Muscle layer of duodenum (tissue), 2 donors: Measurements from ENCODE around the gene DIAPH2.

ENCODE experiments used
- H3K27ac ChIP-seq: one replicate; pipeline ENCODE4 v1.7.0; 2013; ENCODE audit warnings: mild to moderate bottlenecking, low read length
- H3K27me3 ChIP-seq: one replicate; pipeline ENCODE4 v1.7.0; 2013; ENCODE audit warnings: low read depth, mild to moderate bottlenecking, control low read depth, low read length
- H3K36me3 ChIP-seq, 2 donors: one replicate each; pipeline ENCODE4 v1.7.0; 2013; ENCODE audit warnings: low read length in 2 of 2, control low read depth in 1 of 2, mild to moderate bottlenecking in 1 of 2; ENCODE audit not compliant: insufficient read depth in 2 of 2, control insufficient read depth in 1 of 2
- H3K4me1 ChIP-seq, 2 donors: one replicate each; pipeline ENCODE4 v1.7.0; 2013; ENCODE audit warnings: low read length in 2 of 2, mild to moderate bottlenecking in 2 of 2, control low read depth in 1 of 2, moderate library complexity in 1 of 2; ENCODE audit not compliant: insufficient read depth in 2 of 2, control insufficient read depth in 1 of 2
- H3K4me3 ChIP-seq, 2 donors: one replicate each; pipeline ENCODE4 v1.7.0; 2013; ENCODE audit warnings: low read length in 2 of 2, low read depth in 1 of 2, mild to moderate bottlenecking in 1 of 2
- H3K9me3 ChIP-seq, 2 donors: one replicate each; pipeline ENCODE4 v1.7.0; 2013; ENCODE audit warnings: low read length in 2 of 2, control low read depth in 1 of 2, mild to moderate bottlenecking in 1 of 2; ENCODE audit not compliant: control insufficient read depth in 1 of 2
- donor health status: healthy.

The DIAPH2 gene

DNA sequence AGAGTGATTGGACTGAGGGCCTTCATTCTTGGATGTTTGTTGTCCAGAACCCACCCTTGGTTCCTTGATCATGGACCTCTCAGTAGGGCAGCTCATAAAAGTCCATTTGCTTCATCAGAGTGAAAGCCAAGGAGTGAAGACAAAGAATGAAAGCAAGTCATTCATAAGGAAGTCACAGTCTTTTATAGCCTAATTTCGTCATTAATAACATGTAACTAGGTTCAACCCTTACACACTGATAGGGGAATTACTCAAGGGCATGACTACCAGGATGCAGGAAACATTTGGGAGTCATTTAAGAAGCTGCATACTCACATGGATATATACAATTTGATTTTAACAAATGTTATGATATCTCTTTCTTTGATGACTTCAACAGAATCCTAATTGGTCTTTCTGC, 294.3 kb downstream of the DIAPH2 start:
- Histone ChIP-seq H3K27me3 (no peaks in the 10 kb centered on the region), H3K36me3 (peaks cover 0 to 4% of the 10 kb centered on the region in 2 donors), H3K4me3 (no peak overlapping the region), H3K4me1 (no peaks in the 10 kb centered on the region), H3K27ac (no peak overlapping the region), H3K9me3 (no peaks in the 10 kb centered on the region)

DNA sequence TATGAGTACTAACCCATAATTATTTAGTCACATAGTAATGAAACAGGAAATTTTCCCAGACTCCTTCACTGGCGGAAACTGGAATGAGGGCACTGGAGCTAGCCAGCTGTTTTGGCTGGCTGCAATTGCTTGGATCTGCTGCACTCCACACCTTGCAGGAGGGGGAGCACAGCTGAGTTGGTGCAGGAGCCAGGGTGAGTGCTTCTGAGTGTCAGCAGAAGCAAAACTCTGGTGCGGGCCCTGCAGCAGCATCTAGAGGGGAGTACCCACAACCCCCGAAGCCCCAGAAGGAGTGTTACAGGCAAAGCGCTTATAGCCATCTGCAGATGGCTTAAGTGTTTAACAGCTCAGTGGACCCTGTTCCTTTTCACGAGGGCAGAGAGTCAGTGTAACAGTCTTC, 295.1 kb downstream of the DIAPH2 start:
- peaks cover 0 to 4% of the 10 kb centered on the region in 2 donors for H3K36me3 ChIP-seq
- no peaks in the 10 kb centered on the region for H3K4me1 ChIP-seq
- no peaks in the 10 kb centered on the region for H3K9me3 ChIP-seq
- no peaks in the 10 kb centered on the region for H3K27me3 ChIP-seq
- H3K4me3 ChIP-seq: no peak overlapping the region
- no peak overlapping the region for H3K27ac ChIP-seq

- Histone ChIP-seq H3K4me3 (no peak overlapping the region), H3K27ac (no peak overlapping the region), H3K36me3 (peaks cover 0 to 4% of the 10 kb centered on the region in 2 donors), H3K4me1 (no peaks in the 10 kb centered on the region), H3K27me3 (no peaks in the 10 kb centered on the region), H3K9me3 (no peaks in the 10 kb centered on the region)
These were observed 297.5 kb downstream of the DIAPH2 start for GRCh38 chrX:96982161-96982560.

DNA sequence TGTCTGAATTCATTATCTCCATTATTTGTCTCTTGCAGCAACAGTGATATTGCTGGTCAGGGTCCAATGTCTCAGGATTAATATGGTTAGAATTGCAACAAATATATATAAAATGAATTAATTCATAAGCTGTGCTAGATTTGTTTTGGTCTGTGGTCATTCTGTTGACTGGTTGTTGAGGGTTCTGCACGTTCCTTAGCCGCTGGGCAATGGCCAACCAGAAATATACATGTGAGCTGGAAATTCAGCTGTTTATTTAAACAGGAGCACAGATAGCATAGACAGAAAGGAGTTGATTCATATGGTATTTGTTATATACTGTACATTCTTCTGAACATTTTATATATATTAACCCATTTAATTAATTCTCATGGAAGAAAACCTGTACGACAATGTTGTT, 299.9 kb downstream of the DIAPH2 start:
- Histone ChIP-seq H3K4me1 (no peaks in the 10 kb centered on the region), H3K27me3 (no peaks in the 10 kb centered on the region), H3K4me3 (no peak overlapping the region), H3K9me3 (no peaks in the 10 kb centered on the region), H3K27ac (no peak overlapping the region), H3K36me3 (no peaks in the 10 kb centered on the region)

DNA sequence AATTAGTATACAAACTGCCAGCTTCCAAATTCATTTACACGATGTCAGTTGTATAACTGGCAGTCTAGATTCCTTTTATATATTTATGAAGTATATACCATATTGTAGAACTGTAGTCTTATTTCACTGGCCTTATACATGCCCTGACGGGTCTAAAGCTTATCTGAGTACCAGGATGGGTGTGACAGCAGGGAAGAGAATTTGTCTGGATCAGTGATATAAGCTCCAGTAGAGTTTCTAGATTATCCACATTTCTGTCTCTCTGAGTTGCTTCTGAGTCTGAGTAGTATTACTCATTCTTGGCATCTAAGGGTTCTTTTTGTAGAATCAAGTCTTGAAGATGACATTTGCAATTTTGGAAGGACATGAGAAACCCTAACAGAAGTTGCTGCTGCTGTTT, 300.4 kb downstream of the DIAPH2 start:
- Histone ChIP-seq H3K36me3 (no peaks in the 10 kb centered on the region), H3K9me3 (no peaks in the 10 kb centered on the region), H3K4me1 (no peaks in the 10 kb centered on the region), H3K27ac (no peak overlapping the region), H3K4me3 (no peak overlapping the region), H3K27me3 (no peaks in the 10 kb centered on the region)

- Histone ChIP-seq H3K4me1 (no peaks in the 10 kb centered on the region), H3K27ac (no peak overlapping the region), H3K4me3 (no peak overlapping the region), H3K27me3 (no peaks in the 10 kb centered on the region), H3K36me3 (no peaks in the 10 kb centered on the region), H3K9me3 (no peaks in the 10 kb centered on the region)
These were observed 302.6 kb downstream of the DIAPH2 start for GRCh38 chrX:96987228-96987627.

GRCh38 chrX:96989830-96990571, 305.4 kb downstream of the DIAPH2 start:
- Histone ChIP-seq H3K27ac (no peak overlapping the region), H3K4me1 (no peaks in the 10 kb centered on the region), H3K9me3 (no peaks in the 10 kb centered on the region), H3K4me3 (no peak overlapping the region), H3K36me3 (no peaks in the 10 kb centered on the region), H3K27me3 (no peaks in the 10 kb centered on the region)

- H3K27ac ChIP-seq: no peak overlapping the region
- H3K27me3 ChIP-seq: no peaks in the 10 kb centered on the region
- no peaks in the 10 kb centered on the region for H3K9me3 ChIP-seq
- H3K36me3 ChIP-seq: no peaks in the 10 kb centered on the region
- no peak overlapping the region for H3K4me3 ChIP-seq
- H3K4me1 ChIP-seq: no peaks in the 10 kb centered on the region
These were observed 309.5 kb downstream of the DIAPH2 start for GRCh38 chrX:96994093-96994492.

GRCh38 chrX:96997196-96997595, 312.6 kb downstream of the DIAPH2 start:
- H3K27ac ChIP-seq: no peak overlapping the region
- H3K4me3 ChIP-seq: no peak overlapping the region
- no peaks in the 10 kb centered on the region for H3K36me3 ChIP-seq
- H3K27me3 ChIP-seq: no peaks in the 10 kb centered on the region
- H3K9me3 ChIP-seq: no peaks in the 10 kb centered on the region
- H3K4me1 ChIP-seq: no peaks in the 10 kb centered on the region

- Histone ChIP-seq H3K4me1 (no peaks in the 10 kb centered on the region), H3K27me3 (no peaks in the 10 kb centered on the region), H3K27ac (no peak overlapping the region), H3K36me3 (no peaks in the 10 kb centered on the region), H3K9me3 (no peaks in the 10 kb centered on the region), H3K4me3 (no peak overlapping the region)
These were observed 316.2 kb downstream of the DIAPH2 start for GRCh38 chrX:97000682-97001368.

DNA sequence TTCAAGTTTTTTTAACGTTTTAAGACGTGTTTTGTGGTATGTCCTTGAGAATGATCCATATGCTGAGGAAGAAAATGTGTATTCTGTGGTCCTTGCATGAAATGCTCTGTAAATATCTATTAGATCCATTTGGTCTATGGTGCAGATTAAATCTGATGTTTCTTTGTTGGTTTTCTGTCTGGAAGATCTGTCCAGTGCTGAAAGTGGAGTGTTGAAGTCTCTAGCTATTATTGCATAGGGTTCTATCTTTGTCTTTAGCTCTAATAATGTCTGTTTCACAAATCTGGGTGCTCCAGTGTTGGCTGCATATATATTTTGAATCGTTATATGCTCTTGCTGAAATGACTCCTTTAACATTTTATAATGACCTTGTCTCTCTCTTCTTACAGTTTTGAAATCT, 321.5 kb downstream of the DIAPH2 start:
- H3K36me3 ChIP-seq: no peaks in the 10 kb centered on the region
- no peak overlapping the region for H3K27ac ChIP-seq
- H3K9me3 ChIP-seq: no peaks in the 10 kb centered on the region
- no peaks in the 10 kb centered on the region for H3K27me3 ChIP-seq
- no peak overlapping the region for H3K4me3 ChIP-seq
- no peaks in the 10 kb centered on the region for H3K4me1 ChIP-seq

DNA sequence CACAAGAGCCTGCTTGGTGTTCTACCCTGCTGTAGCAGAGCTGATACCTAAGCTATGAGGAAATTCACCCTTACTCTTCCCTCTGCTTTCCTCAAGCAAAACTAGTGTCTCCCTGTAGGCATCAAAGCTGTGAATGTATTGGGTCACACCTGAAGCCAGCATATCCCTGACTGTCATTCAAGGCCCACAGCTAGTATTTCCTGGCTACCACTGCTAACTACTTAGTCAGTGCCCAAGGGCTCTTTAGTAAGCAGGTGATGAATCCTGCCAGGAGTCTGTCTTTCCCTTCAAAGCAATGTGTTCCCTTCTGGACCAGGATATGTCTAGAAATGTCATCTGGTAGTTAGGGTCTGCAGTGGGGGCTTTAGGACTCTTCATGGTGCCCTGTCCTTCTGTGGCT, 324.7 kb downstream of the DIAPH2 start:
- no peak overlapping the region for H3K4me3 ChIP-seq
- H3K9me3 ChIP-seq: no peaks in the 10 kb centered on the region
- H3K4me1 ChIP-seq: no peaks in the 10 kb centered on the region
- H3K27me3 ChIP-seq: no peaks in the 10 kb centered on the region
- H3K36me3 ChIP-seq: no peaks in the 10 kb centered on the region
- no peak overlapping the region for H3K27ac ChIP-seq
